ENCODE data around the gene DTX2. TPM values are rescaled to one million over a fixed set of nuclear protein-coding genes. Genes with fewer than 3 reads are reported as not detected.
"Not testable (repeated sequence)": the region's sequence is repeated elsewhere in the genome, so short reads cannot be mapped to it uniquely, and the experiment has no call there.

The DTX2 gene
- total and polyA plus RNA-seq, 2 of the 4 experiments (the other 2 are of a cell fraction), result 1.8 to 7.7 TPM

- Histone ChIP-seq H2AFZ (replicated peaks; ENCODE audit: low read length, poor library complexity) (peak overlapping the region; percentile 21), H3K4me2 (ENCODE audit: low read depth, low read length) (peak overlapping the region; percentile 70), H3K4me3 (ENCODE audit: insufficient read depth, low read depth, low read length) (peak overlapping the region; percentile 89), H4K8ac (ENCODE audit: low read depth in 2 of 2, low read length in 2 of 2) (peak overlapping the region; percentile 93 to 97; a peak in 3 of 4 replicates), H2BK120ac (ENCODE audit: low read depth, low read length) (peak overlapping the region; percentile 72), H2BK15ac (ENCODE audit: low read depth, low read length) (peak overlapping the region; percentile 88; the same call in 1 of the 3 replicates), H3K27ac (ENCODE audit: insufficient read depth, low read length) (peak overlapping the region; percentile 73), H3K4ac (ENCODE audit: low read depth, low read length) (peak overlapping the region; percentile 83), H4K91ac (ENCODE audit: insufficient read depth, low read depth, low read length) (peak overlapping the region; percentile 49), H3K14ac (replicated peaks; ENCODE audit: low read depth, low read length) (peak overlapping the region; percentile 79), H4K5ac (ENCODE audit: low read depth, low read length) (peak overlapping the region; percentile 94), H2BK5ac (ENCODE audit: low read depth, low read length, poor library complexity, severe bottlenecking) (peak overlapping the region; percentile 78), H3K9ac (ENCODE audit: low read depth, low read length) (peak overlapping the region; percentile 59)
- POLR2A ChIA-PET (ENCODE audit: unreplicated experiment); H3K9me1 ChIP-seq (ENCODE audit: insufficient read depth, low read length); in situ Hi-C loops (cut with MboI; ENCODE audit: low sequenced_read_pairs); H2AK5ac ChIP-seq (ENCODE audit: low read depth, low read length); intact Hi-C loops (cut with micrococcal nuclease); BruUV-seq (replicated peaks); dilution Hi-C loops (cut with HindIII; ENCODE audit: low sequenced_read_pairs, unreplicated experiment); H3K23ac ChIP-seq (ENCODE audit: low read depth, low read length); H4K20me1 ChIP-seq (ENCODE audit: insufficient read depth, low read length); CTCF ChIA-PET; H3K56ac ChIP-seq (ENCODE audit: extremely low read depth, insufficient read depth, low read length); H3K36me3 ChIP-seq (ENCODE audit: control insufficient read depth, insufficient read depth, low read length); H2AK9ac ChIP-seq (replicated peaks; ENCODE audit: low read depth, low read length, poor library complexity); H3K27me3 ChIP-seq (ENCODE audit: control insufficient read depth, insufficient read depth, low read length); H3K4me1 ChIP-seq (ENCODE audit: control insufficient read depth, insufficient read depth, low read length); H3K79me1 ChIP-seq (ENCODE audit: low read depth in 1 of 2, low read length in 2 of 2); H3K9me3 ChIP-seq (ENCODE audit: control insufficient read depth, insufficient read depth, low read length); H2BK20ac ChIP-seq (ENCODE audit: low read depth, low read length); H3K18ac ChIP-seq (ENCODE audit: low read depth, low read length): not testable (repeated sequence)
- TF ChIP-seq BHLHE40 (IDR thresholded peaks at IDR 0.05; ENCODE audit: low read depth, low read length) (peak; percentile 70), POLR2A (IDR thresholded peaks at IDR 0.05; ENCODE audit: low read depth, low read length) (peak; percentile 79), MXI1 (IDR thresholded peaks at IDR 0.05; ENCODE audit: borderline replicate concordance, low read depth, low read length) (peak; percentile 70; the same call in 1 of the 2 replicates), MAZ (IDR thresholded peaks at IDR 0.05; ENCODE audit: borderline replicate concordance, low read depth, low read length) (peak; percentile 32; the same call in 1 of the 2 replicates)
- WGBS, 2 experiments (ENCODE audit: extremely low coverage in 2 of 2, insufficient read length in 1 of 2), result 1% methylated on average over 26 of the region's 71 CpGs; no CpG with 5 or more reads in 1 of the 2 experiments
- DNase-seq, result peak; percentile 78
- peak; percentile 100 for ATAC-seq (ENCODE audit: low read depth)
These were observed 87.7 kb downstream of the DTX2 start for GRCh38 chr7:76549025-76549854.

DNA sequence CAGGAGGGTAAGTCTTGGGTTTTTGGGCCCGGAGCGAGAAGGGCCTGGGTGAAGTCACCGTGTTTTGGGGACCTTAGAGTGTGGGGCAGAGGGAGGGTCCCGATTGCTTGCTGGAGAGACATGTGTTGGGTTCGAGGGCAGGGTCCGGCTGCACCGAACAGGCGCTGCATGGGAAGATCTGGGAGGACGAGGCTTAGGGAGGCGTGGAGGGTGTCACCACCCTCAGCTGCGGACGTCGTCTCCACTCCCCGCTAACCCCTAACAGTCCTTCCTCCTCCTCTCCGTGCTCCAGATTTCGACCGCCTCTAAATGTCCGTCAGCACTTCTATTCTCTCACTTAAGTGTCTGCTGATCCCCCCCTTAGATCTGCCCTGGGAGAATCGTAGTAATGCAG lies 88.3 kb downstream of the DTX2 start:
- H3K9me3 ChIP-seq (ENCODE audit: control insufficient read depth, insufficient read depth, low read length); in situ Hi-C loops (cut with MboI; ENCODE audit: low sequenced_read_pairs); H3K36me3 ChIP-seq (ENCODE audit: control insufficient read depth, insufficient read depth, low read length); H4K91ac ChIP-seq (ENCODE audit: insufficient read depth, low read depth, low read length); H2AFZ ChIP-seq (replicated peaks; ENCODE audit: low read length, poor library complexity); H3K4me1 ChIP-seq (ENCODE audit: control insufficient read depth, insufficient read depth, low read length); intact Hi-C loops (cut with micrococcal nuclease); H4K5ac ChIP-seq (ENCODE audit: low read depth, low read length); H3K79me1 ChIP-seq (ENCODE audit: low read depth in 1 of 2, low read length in 2 of 2); H3K27me3 ChIP-seq (ENCODE audit: control insufficient read depth, insufficient read depth, low read length); DNase-seq; H3K18ac ChIP-seq (ENCODE audit: low read depth, low read length); H2BK20ac ChIP-seq (ENCODE audit: low read depth, low read length); H3K9me1 ChIP-seq (ENCODE audit: insufficient read depth, low read length); H4K20me1 ChIP-seq (ENCODE audit: insufficient read depth, low read length); dilution Hi-C loops (cut with HindIII; ENCODE audit: low sequenced_read_pairs, unreplicated experiment); POLR2A ChIA-PET (ENCODE audit: unreplicated experiment); BruUV-seq (replicated peaks); H2AK9ac ChIP-seq (replicated peaks; ENCODE audit: low read depth, low read length, poor library complexity); CTCF ChIA-PET; ATAC-seq (ENCODE audit: low read depth); H3K23ac ChIP-seq (ENCODE audit: low read depth, low read length); H2BK120ac ChIP-seq (ENCODE audit: low read depth, low read length): not testable (repeated sequence)
- Histone ChIP-seq H2BK15ac (ENCODE audit: low read depth, low read length) (peak overlapping the region; percentile 17; the same call in 1 of the 3 replicates), H3K4ac (ENCODE audit: low read depth, low read length) (peak overlapping the region; percentile 83), H3K14ac (replicated peaks; ENCODE audit: low read depth, low read length) (peak overlapping the region; percentile 71; the same call in 1 of the 2 replicates), H2BK5ac (ENCODE audit: low read depth, low read length, poor library complexity, severe bottlenecking) (peak overlapping the region; percentile 78), H4K8ac (ENCODE audit: low read depth in 2 of 2, low read length in 2 of 2) (peak overlapping the region in 1 of 2 experiments; percentile 59; a peak in 1 of 4 replicates), H3K56ac (ENCODE audit: extremely low read depth, insufficient read depth, low read length) (peak overlapping the region; percentile 17; the same call in 1 of the 2 replicates), H3K27ac (ENCODE audit: insufficient read depth, low read length) (peak overlapping the region; percentile 73), H3K4me3 (ENCODE audit: insufficient read depth, low read depth, low read length) (peak overlapping the region; percentile 89), H3K9ac (ENCODE audit: low read depth, low read length) (peak overlapping the region; percentile 59), H2AK5ac (ENCODE audit: low read depth, low read length) (0 out of 2 replicates have a peak overlapping the region, but pooled peaks have one; percentile 16), H3K4me2 (ENCODE audit: low read depth, low read length) (peak overlapping the region; percentile 65)
- WGBS, 2 experiments (ENCODE audit: extremely low coverage in 2 of 2, insufficient read length in 1 of 2), result no CpG with 5 or more reads among the region's 19 CpGs

Data from IMR-90 (cell line).